NT2/D1 (cell line): Measurements from ENCODE around the gene PTCRA.

Experiments used
- DNase-seq: peaks from one replicate; pipeline ENCODE4 v3.0.0-alpha.2; 2011; ENCODE audit warnings: low read depth, low spot score
- H3K27me3 ChIP-seq: 2 replicates; pipeline ENCODE4 v1.6.0; 2011; ENCODE audit warnings: mild to moderate bottlenecking; ENCODE audit not compliant: insufficient read length, insufficient read depth
- H3K36me3 ChIP-seq: 2 replicates; pipeline ENCODE4 v1.6.1; 2011; ENCODE audit warnings: mild to moderate bottlenecking, low read length, mixed read lengths; ENCODE audit not compliant: insufficient read depth, insufficient read length
- H3K4me1 ChIP-seq: 2 replicates; pipeline ENCODE4 v1.5.1; 2011; ENCODE audit not compliant: insufficient read depth, insufficient read length
- H3K4me3 ChIP-seq: 2 replicates; pipeline ENCODE4 v1.5.1; 2011; ENCODE audit warnings: low read depth; ENCODE audit not compliant: insufficient read length
- H3K9ac ChIP-seq: 2 replicates; pipeline ENCODE4 v1.6.0; 2011; ENCODE audit warnings: low read depth; ENCODE audit not compliant: insufficient read length
- H3K9me3 ChIP-seq: 2 replicates; pipeline ENCODE4 v1.5.1; 2011; ENCODE audit warnings: mild to moderate bottlenecking, low read length; ENCODE audit not compliant: insufficient read depth
- SUZ12 ChIP-seq: IDR thresholded peaks from 2 replicates; pipeline ENCODE4 v1.6.1; 2011; ENCODE audit not compliant: insufficient read length, insufficient read depth; ENCODE audit errors: extremely low read depth
- YY1 ChIP-seq: IDR thresholded peaks from 2 replicates; pipeline ENCODE4 v1.6.1; 2011; ENCODE audit not compliant: insufficient read length, insufficient read depth
- ZNF274 ChIP-seq: IDR thresholded peaks from 2 replicates; pipeline ENCODE4 v1.6.1; 2011; ENCODE audit warnings: mild to moderate bottlenecking, low read depth, low read length

PTCRA gene

GRCh38 chr6:42970871-42971612, 55.2 kb downstream of the PTCRA start:
- peaks cover 5% of the 10 kb centered on the region for H3K4me1 ChIP-seq
- no peak overlapping the region for H3K4me3 ChIP-seq
- peaks cover 55% of the 10 kb centered on the region for H3K36me3 ChIP-seq
- no peak for TF ChIP-seq SUZ12
- TF ChIP-seq YY1: no peak
- no peak for TF ChIP-seq ZNF274
- no peak overlapping the region for H3K9ac ChIP-seq
- H3K9me3 ChIP-seq: no peaks in the 10 kb centered on the region
- H3K27me3 ChIP-seq: no peaks in the 10 kb centered on the region
- DNase-seq: no peak

GRCh38 chr6:42971746-42972327, 56.0 kb downstream of the PTCRA start:
- TF ChIP-seq YY1: no peak
- TF ChIP-seq SUZ12: no peak
- no peak for TF ChIP-seq ZNF274
- Histone ChIP-seq H3K4me1 (peaks cover 5% of the 10 kb centered on the region), H3K4me3 (no peak overlapping the region), H3K9ac (no peak overlapping the region), H3K9me3 (no peaks in the 10 kb centered on the region), H3K27me3 (no peaks in the 10 kb centered on the region), H3K36me3 (peaks cover 49% of the 10 kb centered on the region)
- no peak for DNase-seq

DNA sequence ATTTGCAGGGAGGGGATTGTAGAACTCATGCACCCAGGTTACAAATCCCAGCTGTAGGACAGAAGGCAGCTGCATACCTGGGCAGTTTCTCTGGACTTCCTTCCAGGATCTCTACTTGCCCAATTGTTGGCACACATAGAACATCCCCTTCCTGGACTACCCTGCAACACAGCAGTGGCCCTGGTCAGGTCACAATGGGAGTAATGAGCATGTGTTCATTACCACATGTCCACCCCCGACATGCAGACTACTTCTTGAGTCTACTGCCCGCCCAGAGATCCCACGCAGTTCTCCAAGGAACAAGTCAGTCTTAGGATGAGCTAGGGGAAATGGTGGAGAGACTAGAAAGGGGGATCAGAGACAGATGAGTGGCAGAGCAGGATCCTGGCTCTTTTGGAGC, 58.1 kb downstream of the PTCRA start:
- TF ChIP-seq YY1 (no peak), SUZ12 (no peak), ZNF274 (no peak)
- no peak for DNase-seq
- Histone ChIP-seq H3K4me1 (peaks cover 2% of the 10 kb centered on the region), H3K4me3 (no peak overlapping the region), H3K9me3 (no peaks in the 10 kb centered on the region), H3K9ac (no peak overlapping the region), H3K36me3 (peaks cover 33% of the 10 kb centered on the region), H3K27me3 (no peaks in the 10 kb centered on the region)

- no peak overlapping the region for H3K9ac ChIP-seq
- no peak for TF ChIP-seq YY1
- no peak for TF ChIP-seq ZNF274
- TF ChIP-seq SUZ12: no peak
- H3K4me3 ChIP-seq: no peak overlapping the region
- H3K4me1 ChIP-seq: no peaks in the 10 kb centered on the region
- peaks cover 22% of the 10 kb centered on the region for H3K36me3 ChIP-seq
- no peaks in the 10 kb centered on the region for H3K9me3 ChIP-seq
- H3K27me3 ChIP-seq: no peaks in the 10 kb centered on the region
- no peak for DNase-seq
These were observed 59.2 kb downstream of the PTCRA start for GRCh38 chr6:42974919-42975505.
